ENCODE data around the gene MBP. TPM values are rescaled to one million over a fixed set of nuclear protein-coding genes. Genes with fewer than 3 reads are reported as not detected.

The MBP gene
- total RNA-seq, 1 donor from 2014 or later: 14.5 TPM

DNA sequence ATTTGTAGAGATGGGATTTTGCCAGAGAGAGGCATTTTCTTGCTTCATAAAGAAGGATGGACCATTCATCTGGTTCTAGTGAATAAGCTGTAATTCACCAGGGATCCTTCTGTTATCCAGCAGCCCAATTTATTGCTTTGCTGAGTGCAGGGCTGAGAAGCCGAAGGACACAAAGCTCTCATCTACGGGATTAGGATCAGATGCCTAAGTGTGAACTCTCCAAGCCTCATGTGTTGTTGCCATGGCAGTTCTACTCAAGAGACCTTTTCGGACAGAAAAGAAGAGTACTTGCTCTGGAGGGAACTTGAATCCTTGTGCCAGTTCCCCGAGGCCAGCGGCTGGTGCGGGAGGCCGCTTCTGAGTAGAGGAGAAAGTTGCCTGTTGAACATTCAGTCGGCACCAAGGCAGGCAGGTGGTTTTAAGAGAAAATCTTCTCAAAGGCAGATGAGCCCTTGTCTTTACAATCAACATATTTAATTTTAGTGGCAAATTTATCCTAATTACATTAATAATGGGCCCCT, 38.4 kb upstream of the MBP start:
- no peaks in the 10 kb centered on the region for H3K9me3 Mint-ChIP-seq
- H3K27ac Mint-ChIP-seq: no peak overlapping the region
- no peaks in the 10 kb centered on the region for H3K36me3 Mint-ChIP-seq
- peaks cover 11% of the 10 kb centered on the region for H3K27me3 Mint-ChIP-seq
- H3K4me1 Mint-ChIP-seq (ENCODE audit: unreplicated experiment): peaks cover 17% of the 10 kb centered on the region
- TF ChIP-seq, protein P1, sequence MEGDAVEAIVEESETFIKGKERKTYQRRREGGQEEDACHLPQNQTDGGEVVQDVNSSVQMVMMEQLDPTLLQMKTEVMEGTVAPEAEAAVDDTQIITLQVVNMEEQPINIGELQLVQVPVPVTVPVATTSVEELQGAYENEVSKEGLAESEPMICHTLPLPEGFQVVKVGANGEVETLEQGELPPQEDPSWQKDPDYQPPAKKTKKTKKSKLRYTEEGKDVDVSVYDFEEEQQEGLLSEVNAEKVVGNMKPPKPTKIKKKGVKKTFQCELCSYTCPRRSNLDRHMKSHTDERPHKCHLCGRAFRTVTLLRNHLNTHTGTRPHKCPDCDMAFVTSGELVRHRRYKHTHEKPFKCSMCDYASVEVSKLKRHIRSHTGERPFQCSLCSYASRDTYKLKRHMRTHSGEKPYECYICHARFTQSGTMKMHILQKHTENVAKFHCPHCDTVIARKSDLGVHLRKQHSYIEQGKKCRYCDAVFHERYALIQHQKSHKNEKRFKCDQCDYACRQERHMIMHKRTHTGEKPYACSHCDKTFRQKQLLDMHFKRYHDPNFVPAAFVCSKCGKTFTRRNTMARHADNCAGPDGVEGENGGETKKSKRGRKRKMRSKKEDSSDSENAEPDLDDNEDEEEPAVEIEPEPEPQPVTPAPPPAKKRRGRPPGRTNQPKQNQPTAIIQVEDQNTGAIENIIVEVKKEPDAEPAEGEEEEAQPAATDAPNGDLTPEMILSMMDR (conservative IDR thresholded peaks at IDR 0.05): no peak
- no peak overlapping the region for H3K4me3 Mint-ChIP-seq
- no peak for DNase-seq (ENCODE audit: extremely low spot score, unreplicated experiment)

DNA sequence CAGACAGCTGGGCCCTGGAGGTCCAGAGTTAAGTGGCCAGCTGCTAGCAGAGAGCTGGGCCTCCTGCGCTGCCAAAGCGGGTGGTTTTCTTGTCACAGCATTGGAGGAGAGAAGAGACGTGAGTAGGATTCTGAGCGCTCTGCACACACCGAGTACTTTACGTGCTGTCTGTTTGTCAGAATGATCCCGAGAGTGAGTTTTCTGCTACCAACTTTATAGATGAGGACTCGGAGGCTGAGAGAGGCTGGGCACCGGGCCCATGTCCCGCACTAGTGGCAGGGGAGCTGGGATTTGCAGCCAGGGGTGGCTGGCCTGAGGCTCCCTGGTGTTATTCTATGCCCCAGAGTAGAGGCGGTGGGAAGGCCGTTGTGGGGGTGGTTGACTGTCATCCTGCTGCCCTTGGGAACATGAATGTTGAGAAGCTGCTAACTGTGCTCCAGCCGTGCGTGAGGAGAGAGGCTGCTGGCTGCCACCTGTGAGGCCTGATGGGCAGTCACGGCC, 36.3 kb upstream of the MBP start:
- H3K9me3 Mint-ChIP-seq: no peaks in the 10 kb centered on the region
- no peaks in the 10 kb centered on the region for H3K36me3 Mint-ChIP-seq
- H3K4me3 Mint-ChIP-seq: no peak overlapping the region
- no peak overlapping the region for H3K27ac Mint-ChIP-seq
- H3K4me1 Mint-ChIP-seq (ENCODE audit: unreplicated experiment): peaks cover 27% of the 10 kb centered on the region
- TF ChIP-seq, protein P1 (conservative IDR thresholded peaks at IDR 0.05): no peak
- H3K27me3 Mint-ChIP-seq: peaks cover 12% of the 10 kb centered on the region
- no peak for DNase-seq (ENCODE audit: extremely low spot score, unreplicated experiment)

GRCh38 chr18:77167251-77167650, 34.7 kb upstream of the MBP start:
- DNase-seq (ENCODE audit: extremely low spot score, unreplicated experiment): no peak
- peaks cover 27% of the 10 kb centered on the region for H3K4me1 Mint-ChIP-seq (ENCODE audit: unreplicated experiment)
- peak overlapping the region; percentile 13 for H3K27ac Mint-ChIP-seq
- peaks cover 14% of the 10 kb centered on the region for H3K27me3 Mint-ChIP-seq
- no peaks in the 10 kb centered on the region for H3K9me3 Mint-ChIP-seq
- TF ChIP-seq, protein P1 (conservative IDR thresholded peaks at IDR 0.05): no peak
- H3K36me3 Mint-ChIP-seq: no peaks in the 10 kb centered on the region
- H3K4me3 Mint-ChIP-seq: no peak overlapping the region

DNA sequence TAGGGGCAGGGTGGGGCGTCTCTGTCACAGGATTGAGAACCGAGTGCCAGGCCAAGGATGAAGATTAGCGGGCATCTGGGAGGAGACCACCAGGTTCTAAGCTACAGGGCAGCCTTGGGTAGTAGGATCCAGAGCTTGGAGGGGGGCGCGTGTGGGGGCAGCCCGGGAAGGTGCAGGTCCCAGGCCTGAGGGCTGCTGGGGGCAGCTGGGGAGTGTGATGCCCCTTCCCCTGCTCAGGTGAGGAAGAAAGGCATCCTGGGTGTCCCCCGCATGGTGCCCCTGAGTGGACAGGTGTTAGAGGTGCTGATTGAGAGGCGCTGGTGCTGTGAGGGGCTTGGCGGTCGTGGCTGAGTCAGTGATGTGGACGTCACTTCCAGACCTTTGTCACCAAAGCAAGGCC, 33.9 kb upstream of the MBP start:
- peaks cover 14% of the 10 kb centered on the region for H3K27me3 Mint-ChIP-seq
- H3K27ac Mint-ChIP-seq: no peak overlapping the region
- no peaks in the 10 kb centered on the region for H3K36me3 Mint-ChIP-seq

GRCh38 chr18:77165503-77166188, 33.1 kb upstream of the MBP start:
- Mint-ChIP-seq H3K27ac (peak overlapping the region; percentile 21), H3K4me1 (ENCODE audit: unreplicated experiment) (peaks cover 27% of the 10 kb centered on the region), H3K4me3 (peak overlapping the region; percentile 31), H3K27me3 (peaks cover 14% of the 10 kb centered on the region), H3K36me3 (no peaks in the 10 kb centered on the region), H3K9me3 (no peaks in the 10 kb centered on the region)
- TF ChIP-seq, protein P1 (conservative IDR thresholded peaks at IDR 0.05): no peak
- DNase-seq (ENCODE audit: extremely low spot score, unreplicated experiment): no peak

More for the DNA sequence above, 33.9 kb upstream of the MBP start:
- Mint-ChIP-seq H3K4me3 (no peak overlapping the region), H3K4me1 (ENCODE audit: unreplicated experiment) (peaks cover 27% of the 10 kb centered on the region), H3K9me3 (no peaks in the 10 kb centered on the region)
- TF ChIP-seq, protein P1 (conservative IDR thresholded peaks at IDR 0.05): no peak
- DNase-seq (ENCODE audit: extremely low spot score, unreplicated experiment): no peak
